ENCODE measurements around the gene KIAA0586. TPM values are rescaled to one million over a fixed set of nuclear protein-coding genes. Genes with fewer than 3 reads are reported as not detected.

Gene KIAA0586
- total RNA-seq, 1 donor from 2014 or later = 13.3 TPM

- Histone ChIP-seq H3K27ac (no peak overlapping the region), H3K4me1 (no peaks in the 10 kb centered on the region), H3K36me3 (no peaks in the 10 kb centered on the region), H3K27me3 (no peaks in the 10 kb centered on the region), H3K9me3 (no peaks in the 10 kb centered on the region), H3K4me3 (no peak overlapping the region)
- DNase-seq (ENCODE audit: extremely low spot score in 2 of 2) = no peak
- intact Hi-C loops (cut with DNase I) = no loop called here
- TF ChIP-seq POLR2AphosphoS5 (IDR thresholded peaks at IDR 0.05; ENCODE audit: insufficient read depth in 1 of 2, low read depth in 1 of 2) = no peak
- TF ChIP-seq POLR2A (IDR thresholded peaks at IDR 0.05) = no peak
Measured at GRCh38 chr14:58599707-58600106, 172.2 kb downstream of the KIAA0586 start.

Small RNA genes within 50 kb of the gene (small RNA-seq; reads per million reads assigned to genes)
- not detected for gene HSBP1P1
- not detected for gene RF00019

Other genes starting within 250 kb of the KIAA0586 start
- 42.2 TPM for gene ACTR10, start 227.6 kb upstream of the KIAA0586 start, total RNA-seq
- 73.7 TPM for gene PSMA3, start 182.9 kb upstream of the KIAA0586 start, total RNA-seq
- 20.6 TPM for gene ARID4A, start 129.2 kb upstream of the KIAA0586 start, total RNA-seq
- not detected for gene TOMM20L, start 31.8 kb upstream of the KIAA0586 start, total RNA-seq
- 47.6 TPM for gene TIMM9, start 188 bp upstream of the KIAA0586 start, total RNA-seq
- gene DACT1, start 210.2 kb downstream of the KIAA0586 start, total RNA-seq = 9.8 TPM

Data from vagina (tissue), 2 donors.